ENCODE results near the gene LNPK.
"Not testable (repeated sequence)": the region's sequence is repeated elsewhere in the genome, so short reads cannot be mapped to it uniquely, and the experiment has no call there.

LNPK gene

GRCh38 chr2:176001916-176002687 is at the start of gene LNPK:
LNPK (minus strand) TSS chr2:176002267; CDS start chr2:175995584, 6,683 bp downstream.
- DNase-seq (ENCODE audit: low read depth): peak; percentile 87

GRCh38 chr2:176039375-176039774 is 37.3 kb upstream of the LNPK start:
- DNase-seq (ENCODE audit: low read depth): no peak

GRCh38 chr2:176038694-176039093 is 36.6 kb upstream of the LNPK start:
- DNase-seq (ENCODE audit: low read depth): no peak

GRCh38 chr2:176035013-176035691 is 33.1 kb upstream of the LNPK start:
- DNase-seq (ENCODE audit: low read depth): no peak

GRCh38 chr2:176027806-176028205 is 25.7 kb upstream of the LNPK start:
- no peak for DNase-seq (ENCODE audit: low read depth)

GRCh38 chr2:176025932-176026331 is 23.9 kb upstream of the LNPK start:
- no peak for DNase-seq (ENCODE audit: low read depth)

GRCh38 chr2:176024083-176024482 is 22.0 kb upstream of the LNPK start:
- no peak for DNase-seq (ENCODE audit: low read depth)

- DNase-seq (ENCODE audit: low read depth): no peak
Measured at GRCh38 chr2:176022048-176022447, 20.0 kb upstream of the LNPK start.

GRCh38 chr2:176020400-176020799 is 18.3 kb upstream of the LNPK start:
- no peak for DNase-seq (ENCODE audit: low read depth)

- DNase-seq (ENCODE audit: low read depth): no peak
Measured at GRCh38 chr2:176018708-176019107, 16.6 kb upstream of the LNPK start.

GRCh38 chr2:176009445-176009844 is 7.4 kb upstream of the LNPK start:
- no peak for DNase-seq (ENCODE audit: low read depth)

- DNase-seq (ENCODE audit: low read depth): no peak
Measured at GRCh38 chr2:176004934-176005333, 2.9 kb upstream of the LNPK start.

- DNase-seq (ENCODE audit: low read depth): no peak
Measured at GRCh38 chr2:176003958-176004357, 1.9 kb upstream of the LNPK start.

- DNase-seq (ENCODE audit: low read depth): no peak
Measured at GRCh38 chr2:176002688-176003210, 682 bp upstream of the LNPK start.

GRCh38 chr2:176001281-176001915 is 669 bp downstream of the LNPK start:
- DNase-seq (ENCODE audit: low read depth): peak; percentile 13

- DNase-seq (ENCODE audit: low read depth): no peak
Measured at GRCh38 chr2:175999283-175999819, 2.7 kb downstream of the LNPK start.

- no peak for DNase-seq (ENCODE audit: low read depth)
Measured at GRCh38 chr2:175990099-175990498, 12.0 kb downstream of the LNPK start.

- not testable (repeated sequence) for DNase-seq (ENCODE audit: low read depth)
Measured at GRCh38 chr2:175987126-175987525, 14.9 kb downstream of the LNPK start.

GRCh38 chr2:175984846-175985245 is 17.2 kb downstream of the LNPK start:
- no peak for DNase-seq (ENCODE audit: low read depth)

- no peak for DNase-seq (ENCODE audit: low read depth)
Measured at GRCh38 chr2:175981551-175981950, 20.5 kb downstream of the LNPK start.

GRCh38 chr2:175976391-175977157 is 25.5 kb downstream of the LNPK start:
- DNase-seq (ENCODE audit: low read depth): no peak

GRCh38 chr2:175973373-175973772 is 28.7 kb downstream of the LNPK start:
- DNase-seq (ENCODE audit: low read depth): no peak
